IPS-18a (cell line): ENCODE data around the gene CNKSR2.
"Not testable (repeated sequence)": the region's sequence is repeated elsewhere in the genome, so short reads cannot be mapped to it uniquely, and the experiment has no call there.

Experiments
- H3K27ac ChIP-seq: one replicate; pipeline ENCODE4 v1.5.1; 2013; ENCODE audit warnings: low read length
- H3K27me3 ChIP-seq: one replicate; pipeline ENCODE4 v1.6.1; 2013; ENCODE audit warnings: mild to moderate bottlenecking, low read length; ENCODE audit not compliant: control insufficient read depth, insufficient read depth
- H3K36me3 ChIP-seq: one replicate; pipeline ENCODE4 v1.6.1; 2013; ENCODE audit warnings: low read depth, low read length; ENCODE audit not compliant: control insufficient read depth
- H3K4me1 ChIP-seq: one replicate; pipeline ENCODE4 v1.6.1; 2013; ENCODE audit warnings: low read depth, low read length; ENCODE audit not compliant: control insufficient read depth
- H3K4me3 ChIP-seq: one replicate; pipeline ENCODE4 v1.5.1; 2013; ENCODE audit warnings: low read length
- H3K9ac ChIP-seq: one replicate; pipeline ENCODE4 v1.6.1; 2013; ENCODE audit warnings: mild to moderate bottlenecking, low read length, moderate library complexity
- H3K9me3 ChIP-seq: one replicate; pipeline ENCODE4 v1.6.1; 2013; ENCODE audit warnings: low read depth, low read length; ENCODE audit not compliant: control insufficient read depth

CNKSR2 gene

GRCh38 chrX:21440911-21441310, 66.7 kb downstream of the CNKSR2 start:
- no peak overlapping the region for H3K4me3 ChIP-seq
- H3K4me1 ChIP-seq, result peaks cover 9% of the 10 kb centered on the region
- H3K9me3 ChIP-seq, result peaks cover 19% of the 10 kb centered on the region
- no peaks in the 10 kb centered on the region for H3K27me3 ChIP-seq
- H3K36me3 ChIP-seq, result no peaks in the 10 kb centered on the region
- H3K27ac ChIP-seq, result no peak overlapping the region
- no peak overlapping the region for H3K9ac ChIP-seq

GRCh38 chrX:21457718-21458117, 83.5 kb downstream of the CNKSR2 start:
- Histone ChIP-seq H3K4me1 (no peaks in the 10 kb centered on the region), H3K36me3 (no peaks in the 10 kb centered on the region), H3K4me3 (no peak overlapping the region), H3K27me3 (no peaks in the 10 kb centered on the region), H3K9ac (no peak overlapping the region), H3K9me3 (peaks cover 26% of the 10 kb centered on the region), H3K27ac (no peak overlapping the region)

GRCh38 chrX:21469071-21469470, 94.9 kb downstream of the CNKSR2 start:
- H3K27ac ChIP-seq, result no peak overlapping the region
- H3K9me3 ChIP-seq, result peaks cover 6% of the 10 kb centered on the region
- no peaks in the 10 kb centered on the region for H3K27me3 ChIP-seq
- H3K36me3 ChIP-seq, result no peaks in the 10 kb centered on the region
- no peaks in the 10 kb centered on the region for H3K4me1 ChIP-seq
- H3K9ac ChIP-seq, result no peak overlapping the region
- no peak overlapping the region for H3K4me3 ChIP-seq

GRCh38 chrX:21476909-21477308, 102.7 kb downstream of the CNKSR2 start:
- Histone ChIP-seq H3K27ac (no peak overlapping the region), H3K27me3 (no peaks in the 10 kb centered on the region), H3K9ac (no peak overlapping the region), H3K4me3 (no peak overlapping the region), H3K9me3 (peaks cover 25% of the 10 kb centered on the region), H3K36me3 (no peaks in the 10 kb centered on the region), H3K4me1 (no peaks in the 10 kb centered on the region)

- Histone ChIP-seq H3K27me3 (no peaks in the 10 kb centered on the region), H3K4me1 (no peaks in the 10 kb centered on the region), H3K9ac (no peak overlapping the region), H3K36me3 (no peaks in the 10 kb centered on the region), H3K9me3 (peaks cover 21% of the 10 kb centered on the region), H3K4me3 (no peak overlapping the region), H3K27ac (no peak overlapping the region)
These were observed 105.6 kb downstream of the CNKSR2 start for GRCh38 chrX:21479695-21480270.

- Histone ChIP-seq H3K36me3 (no peaks in the 10 kb centered on the region), H3K4me3 (no peak overlapping the region), H3K4me1 (no peaks in the 10 kb centered on the region), H3K9me3 (peaks cover 16% of the 10 kb centered on the region), H3K27ac (no peak overlapping the region), H3K27me3 (no peaks in the 10 kb centered on the region), H3K9ac (no peak overlapping the region)
These were observed 107.5 kb downstream of the CNKSR2 start for GRCh38 chrX:21481761-21482160.

- H3K9me3 ChIP-seq, result peaks cover 18% of the 10 kb centered on the region
- not testable (repeated sequence) for H3K36me3 ChIP-seq, H3K4me1 ChIP-seq, H3K27ac ChIP-seq, H3K4me3 ChIP-seq, H3K27me3 ChIP-seq, H3K9ac ChIP-seq
These were observed 109.8 kb downstream of the CNKSR2 start for GRCh38 chrX:21484051-21484450.

- H3K4me3 ChIP-seq, result no peak overlapping the region
- H3K27me3 ChIP-seq, result no peaks in the 10 kb centered on the region
- H3K27ac ChIP-seq, result no peak overlapping the region
- no peaks in the 10 kb centered on the region for H3K4me1 ChIP-seq
- H3K36me3 ChIP-seq, result no peaks in the 10 kb centered on the region
- peaks cover 5% of the 10 kb centered on the region for H3K9me3 ChIP-seq
- H3K9ac ChIP-seq, result no peak overlapping the region
These were observed 113.6 kb downstream of the CNKSR2 start for GRCh38 chrX:21487832-21488231.

- Histone ChIP-seq H3K9ac (no peak overlapping the region), H3K27me3 (no peaks in the 10 kb centered on the region), H3K4me1 (no peaks in the 10 kb centered on the region), H3K36me3 (no peaks in the 10 kb centered on the region), H3K27ac (no peak overlapping the region), H3K9me3 (peaks cover 5% of the 10 kb centered on the region), H3K4me3 (no peak overlapping the region)
These were observed 116.1 kb downstream of the CNKSR2 start for GRCh38 chrX:21490341-21490740.

- Histone ChIP-seq H3K9me3 (peaks cover under 1% of the 10 kb centered on the region), H3K36me3 (no peaks in the 10 kb centered on the region), H3K4me1 (no peaks in the 10 kb centered on the region), H3K9ac (no peak overlapping the region), H3K27me3 (no peaks in the 10 kb centered on the region), H3K4me3 (no peak overlapping the region), H3K27ac (no peak overlapping the region)
These were observed 119.1 kb downstream of the CNKSR2 start for GRCh38 chrX:21493226-21493830.

GRCh38 chrX:21503593-21503992, 129.4 kb downstream of the CNKSR2 start:
- no peak overlapping the region for H3K4me3 ChIP-seq
- H3K9me3 ChIP-seq, result peaks cover 12% of the 10 kb centered on the region
- H3K27ac ChIP-seq, result no peak overlapping the region
- no peak overlapping the region for H3K9ac ChIP-seq
- no peaks in the 10 kb centered on the region for H3K27me3 ChIP-seq
- no peaks in the 10 kb centered on the region for H3K36me3 ChIP-seq
- H3K4me1 ChIP-seq, result no peaks in the 10 kb centered on the region

- no peak overlapping the region for H3K4me3 ChIP-seq
- no peaks in the 10 kb centered on the region for H3K27me3 ChIP-seq
- H3K36me3 ChIP-seq, result no peaks in the 10 kb centered on the region
- H3K4me1 ChIP-seq, result no peaks in the 10 kb centered on the region
- no peak overlapping the region for H3K9ac ChIP-seq
- peaks cover 12% of the 10 kb centered on the region for H3K9me3 ChIP-seq
- H3K27ac ChIP-seq, result no peak overlapping the region
These were observed 135.7 kb downstream of the CNKSR2 start for GRCh38 chrX:21509912-21510311.
